Measurements from ENCODE around the gene PRICKLE1.

PRICKLE1 gene

GRCh38 chr12:42507565-42507964 is 82.0 kb downstream of the PRICKLE1 start:
- H4K20me1 ChIP-seq (ENCODE audit: insufficient read depth), result no peaks in the 10 kb centered on the region
- no peaks in the 10 kb centered on the region for H3K4me1 ChIP-seq (ENCODE audit: low read depth, poor library complexity, severe bottlenecking)
- H3K27me3 ChIP-seq (ENCODE audit: insufficient read depth, low read depth), result no peaks in the 10 kb centered on the region
- no peak overlapping the region for H3K4me3 ChIP-seq (IDR thresholded peaks at IDR 0.05; ENCODE audit: insufficient read depth, low read depth, low read length)
- no peaks in the 10 kb centered on the region for H3K79me2 ChIP-seq (ENCODE audit: insufficient read depth, low read depth)
- H3K36me3 ChIP-seq (ENCODE audit: insufficient read depth), result no peaks in the 10 kb centered on the region
- H3K9ac ChIP-seq, result no peak overlapping the region
- H2AFZ ChIP-seq (ENCODE audit: low read depth), result no peak overlapping the region
- H3K4me2 ChIP-seq, result no peak overlapping the region
- H3K27ac ChIP-seq, result no peak overlapping the region
- TF ChIP-seq, protein P1, sequence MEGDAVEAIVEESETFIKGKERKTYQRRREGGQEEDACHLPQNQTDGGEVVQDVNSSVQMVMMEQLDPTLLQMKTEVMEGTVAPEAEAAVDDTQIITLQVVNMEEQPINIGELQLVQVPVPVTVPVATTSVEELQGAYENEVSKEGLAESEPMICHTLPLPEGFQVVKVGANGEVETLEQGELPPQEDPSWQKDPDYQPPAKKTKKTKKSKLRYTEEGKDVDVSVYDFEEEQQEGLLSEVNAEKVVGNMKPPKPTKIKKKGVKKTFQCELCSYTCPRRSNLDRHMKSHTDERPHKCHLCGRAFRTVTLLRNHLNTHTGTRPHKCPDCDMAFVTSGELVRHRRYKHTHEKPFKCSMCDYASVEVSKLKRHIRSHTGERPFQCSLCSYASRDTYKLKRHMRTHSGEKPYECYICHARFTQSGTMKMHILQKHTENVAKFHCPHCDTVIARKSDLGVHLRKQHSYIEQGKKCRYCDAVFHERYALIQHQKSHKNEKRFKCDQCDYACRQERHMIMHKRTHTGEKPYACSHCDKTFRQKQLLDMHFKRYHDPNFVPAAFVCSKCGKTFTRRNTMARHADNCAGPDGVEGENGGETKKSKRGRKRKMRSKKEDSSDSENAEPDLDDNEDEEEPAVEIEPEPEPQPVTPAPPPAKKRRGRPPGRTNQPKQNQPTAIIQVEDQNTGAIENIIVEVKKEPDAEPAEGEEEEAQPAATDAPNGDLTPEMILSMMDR (conservative IDR thresholded peaks at IDR 0.05; ENCODE audit: low read depth, low read length), result no peak

- Histone ChIP-seq H3K27me3 (ENCODE audit: insufficient read depth, low read depth) (no peaks in the 10 kb centered on the region), H3K27ac (no peak overlapping the region), H4K20me1 (ENCODE audit: insufficient read depth) (no peaks in the 10 kb centered on the region), H3K79me2 (ENCODE audit: insufficient read depth, low read depth) (no peaks in the 10 kb centered on the region), H3K4me2 (no peak overlapping the region), H3K9ac (no peak overlapping the region), H2AFZ (ENCODE audit: low read depth) (no peak overlapping the region), H3K36me3 (ENCODE audit: insufficient read depth) (no peaks in the 10 kb centered on the region), H3K4me1 (ENCODE audit: low read depth, poor library complexity, severe bottlenecking) (no peaks in the 10 kb centered on the region), H3K4me3 (IDR thresholded peaks at IDR 0.05; ENCODE audit: insufficient read depth, low read depth, low read length) (no peak overlapping the region)
- TF ChIP-seq, protein P1 (conservative IDR thresholded peaks at IDR 0.05; ENCODE audit: low read depth, low read length), result no peak
Measured at GRCh38 chr12:42507081-42507480, 82.5 kb downstream of the PRICKLE1 start.

- Histone ChIP-seq H3K4me2 (no peak overlapping the region), H2AFZ (ENCODE audit: low read depth) (no peak overlapping the region), H3K36me3 (ENCODE audit: insufficient read depth) (no peaks in the 10 kb centered on the region), H3K4me3 (IDR thresholded peaks at IDR 0.05; ENCODE audit: insufficient read depth, low read depth, low read length) (no peak overlapping the region), H3K9ac (no peak overlapping the region), H4K20me1 (ENCODE audit: insufficient read depth) (no peaks in the 10 kb centered on the region), H3K4me1 (ENCODE audit: low read depth, poor library complexity, severe bottlenecking) (no peaks in the 10 kb centered on the region), H3K27me3 (ENCODE audit: insufficient read depth, low read depth) (no peaks in the 10 kb centered on the region), H3K79me2 (ENCODE audit: insufficient read depth, low read depth) (no peaks in the 10 kb centered on the region), H3K27ac (no peak overlapping the region)
- TF ChIP-seq, protein P1 (conservative IDR thresholded peaks at IDR 0.05; ENCODE audit: low read depth, low read length), result no peak
Measured at GRCh38 chr12:42504049-42504448, 85.5 kb downstream of the PRICKLE1 start.

DNA sequence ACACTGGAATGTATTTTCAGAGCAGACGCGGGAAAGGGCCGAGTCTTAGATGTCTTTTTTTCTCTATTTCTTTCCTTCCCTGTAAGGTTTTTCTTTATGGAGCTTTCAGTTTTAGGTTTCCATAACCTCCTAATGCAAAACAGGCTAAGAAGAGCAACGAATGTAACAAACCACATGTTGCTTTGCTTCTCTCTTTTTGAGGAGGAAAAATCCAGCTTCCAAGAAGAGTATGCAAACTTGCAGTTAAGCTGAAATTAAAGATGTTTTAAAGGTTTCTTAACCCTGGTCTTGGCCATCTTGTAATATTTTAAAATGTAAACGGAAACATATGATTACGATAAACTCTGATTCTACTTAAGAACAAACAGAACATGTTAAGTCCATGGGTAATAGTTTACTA is 86.9 kb downstream of the PRICKLE1 start:
- H3K27me3 ChIP-seq (ENCODE audit: insufficient read depth, low read depth), result no peaks in the 10 kb centered on the region
- H4K20me1 ChIP-seq (ENCODE audit: insufficient read depth), result no peaks in the 10 kb centered on the region
- H3K36me3 ChIP-seq (ENCODE audit: insufficient read depth), result no peaks in the 10 kb centered on the region
- no peak overlapping the region for H3K9ac ChIP-seq
- TF ChIP-seq, protein P1 (conservative IDR thresholded peaks at IDR 0.05; ENCODE audit: low read depth, low read length), result no peak
- H3K4me1 ChIP-seq (ENCODE audit: low read depth, poor library complexity, severe bottlenecking), result no peaks in the 10 kb centered on the region
- H3K4me2 ChIP-seq, result no peak overlapping the region
- H3K27ac ChIP-seq, result no peak overlapping the region
- no peak overlapping the region for H3K4me3 ChIP-seq (IDR thresholded peaks at IDR 0.05; ENCODE audit: insufficient read depth, low read depth, low read length)
- no peaks in the 10 kb centered on the region for H3K79me2 ChIP-seq (ENCODE audit: insufficient read depth, low read depth)
- H2AFZ ChIP-seq (ENCODE audit: low read depth), result no peak overlapping the region
